HG03066 (cell line): ENCODE measurements around the gene OARD1.
"Not testable (repeated sequence)": the region's sequence is repeated elsewhere in the genome, so short reads cannot be mapped to it uniquely, and the experiment has no call there.

Experiments
- ATAC-seq: cut with Tn5 transposase; IDR thresholded peaks from one replicate; pipeline ENCODE4 v1.9.1; 2021; ENCODE audit warnings: low read depth; ENCODE audit not compliant: unreplicated experiment

OARD1 gene

GRCh38 chr6:41028561-41029412 is 43.4 kb downstream of the OARD1 start:
- ATAC-seq: peak; percentile 56

- ATAC-seq: peak; percentile 79
Measured at GRCh38 chr6:41027799-41028560, 44.2 kb downstream of the OARD1 start.

- ATAC-seq: no peak
Measured at GRCh38 chr6:41027241-41027640, 44.9 kb downstream of the OARD1 start.

GRCh38 chr6:41025966-41026530 is 46.1 kb downstream of the OARD1 start:
- no peak for ATAC-seq

GRCh38 chr6:41023114-41023513 is 49.0 kb downstream of the OARD1 start:
- no peak for ATAC-seq

- ATAC-seq: no peak
Measured at GRCh38 chr6:41022294-41022693, 49.9 kb downstream of the OARD1 start.

- ATAC-seq: no peak
Measured at GRCh38 chr6:41021832-41022231, 50.3 kb downstream of the OARD1 start.

GRCh38 chr6:41017663-41018062 is 54.5 kb downstream of the OARD1 start:
- no peak for ATAC-seq

- ATAC-seq: not testable (repeated sequence)
Measured at GRCh38 chr6:41015860-41016259, 56.3 kb downstream of the OARD1 start.

- no peak for ATAC-seq
Measured at GRCh38 chr6:41014780-41015179, 57.4 kb downstream of the OARD1 start.
